ENCODE data around the gene SLC37A2.

The SLC37A2 gene

DNA sequence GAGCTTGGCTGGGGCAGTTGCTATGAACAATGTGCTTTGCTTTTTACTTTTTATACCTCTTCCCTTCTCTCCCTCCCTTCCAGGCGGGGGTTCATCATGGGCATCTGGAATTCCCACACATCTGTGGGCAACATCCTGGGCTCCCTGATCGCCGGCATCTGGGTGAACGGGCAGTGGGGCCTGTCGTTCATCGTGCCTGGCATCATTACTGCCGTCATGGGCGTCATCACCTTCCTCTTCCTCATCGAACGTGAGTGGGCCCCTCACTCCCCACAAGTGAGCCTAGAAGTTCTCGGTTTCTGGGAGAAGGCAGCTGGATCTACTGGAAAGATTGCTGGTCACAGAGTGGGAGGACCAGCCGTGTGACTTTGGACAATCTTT is 17.4 kb downstream of the SLC37A2 start:
- H3K36me3 ChIP-seq (ENCODE audit: control insufficient read depth in 1 of 2, insufficient read depth in 2 of 2, low read depth in 1 of 2, low read length in 2 of 2) = no peaks in the 10 kb centered on the region
- peaks cover 25% of the 10 kb centered on the region for H3K4me1 ChIP-seq (ENCODE audit: control insufficient read depth, insufficient read depth, low read depth, low read length)
- H4K91ac ChIP-seq (ENCODE audit: low read length) = no peak overlapping the region
- no peak for DNase-seq
- no peak overlapping the region for H3K9ac ChIP-seq (ENCODE audit: low read length)
- no peaks in the 10 kb centered on the region for H3K27me3 ChIP-seq (ENCODE audit: control insufficient read depth in 1 of 2, insufficient read depth in 1 of 2, low read length in 2 of 2)
- no peak overlapping the region for H3K14ac ChIP-seq (ENCODE audit: low read length in 2 of 2)
- no peaks in the 10 kb centered on the region for H3K79me1 ChIP-seq (replicated peaks; ENCODE audit: low read length, poor library complexity, severe bottlenecking)
- no peak overlapping the region for H3K27ac ChIP-seq (ENCODE audit: low read length, poor library complexity, severe bottlenecking)
- WGBS = 95% methylated on average over 11 of the region's 12 CpGs
- H3K18ac ChIP-seq (ENCODE audit: low read depth in 1 of 2, low read length in 2 of 2) = peak overlapping the region in 1 of 2 experiments; percentile 25
- no peak overlapping the region for H3K4ac ChIP-seq (ENCODE audit: low read depth in 1 of 2, low read length in 2 of 2)
- no peak overlapping the region for H3K4me3 ChIP-seq (ENCODE audit: insufficient read depth in 1 of 2, low read depth in 1 of 2, low read length in 2 of 2)
- no peak overlapping the region for H4K8ac ChIP-seq (ENCODE audit: low read length)
- no peak overlapping the region for H3K23ac ChIP-seq (ENCODE audit: low read length in 2 of 2)
- no peaks in the 10 kb centered on the region for H3K9me3 ChIP-seq (ENCODE audit: control insufficient read depth, low read length)
- H2BK15ac ChIP-seq (ENCODE audit: low read depth, poor library complexity, severe bottlenecking) = peak overlapping the region; percentile 58
- H2AK5ac ChIP-seq (ENCODE audit: low read length, severe bottlenecking) = no peak overlapping the region
- no peak overlapping the region for H2AFZ ChIP-seq (ENCODE audit: low read depth, low read length)
- H2BK120ac ChIP-seq (ENCODE audit: low read depth, low read length) = no peak overlapping the region
- H3K4me2 ChIP-seq (ENCODE audit: low read length, poor library complexity, severe bottlenecking) = no peak overlapping the region
- H2BK12ac ChIP-seq (ENCODE audit: low read length in 2 of 2) = peak overlapping the region in 1 of 2 experiments; percentile 15
- H2BK5ac ChIP-seq (ENCODE audit: low read depth, low read length, poor library complexity, severe bottlenecking) = no peak overlapping the region

DNA sequence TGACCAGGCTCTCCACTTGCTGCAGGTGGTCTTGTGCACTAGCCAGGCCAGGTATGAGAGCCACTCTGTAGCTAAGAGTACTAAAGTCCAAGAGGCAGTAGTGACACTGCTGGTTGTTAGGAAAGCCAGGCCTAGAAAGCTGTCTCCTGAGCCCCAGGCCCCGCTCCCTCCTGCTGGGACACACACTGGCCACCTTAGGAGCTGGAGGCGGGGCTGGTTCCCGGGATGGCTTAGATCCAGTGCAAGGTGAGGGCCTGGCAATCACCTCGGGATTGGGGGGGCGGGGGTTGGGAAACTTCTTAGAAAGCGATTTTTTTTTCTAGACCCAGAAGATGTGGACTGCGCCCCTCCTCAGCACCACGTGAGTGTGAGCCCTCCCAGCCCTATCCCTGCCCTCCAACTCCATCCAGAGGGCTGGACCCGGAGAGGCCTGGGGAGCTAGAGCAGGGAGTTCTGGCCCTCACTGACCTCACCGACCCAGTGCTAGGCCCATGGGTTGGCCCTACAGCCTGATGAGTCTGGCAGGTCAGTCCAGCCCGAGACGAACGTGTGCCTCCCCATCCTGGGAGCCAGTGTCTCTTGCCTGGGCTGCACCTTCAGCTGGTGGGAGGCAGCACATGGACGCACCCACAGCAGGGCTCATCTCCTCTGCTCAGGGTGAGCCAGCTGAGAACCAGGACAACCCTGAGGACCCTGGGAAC is 18.1 kb downstream of the SLC37A2 start:
- Histone ChIP-seq H4K8ac (ENCODE audit: low read length) (peak overlapping the region; percentile 12), H4K91ac (ENCODE audit: low read length) (peak overlapping the region; percentile 88), H2BK12ac (ENCODE audit: low read length in 2 of 2) (peak overlapping the region in 1 of 2 experiments; percentile 48), H3K4me2 (ENCODE audit: low read length, poor library complexity, severe bottlenecking) (no peak overlapping the region), H3K4me1 (ENCODE audit: control insufficient read depth, insufficient read depth, low read depth, low read length) (peaks cover 22% of the 10 kb centered on the region), H3K4ac (ENCODE audit: low read depth in 1 of 2, low read length in 2 of 2) (no peak overlapping the region), H3K27ac (ENCODE audit: low read length, poor library complexity, severe bottlenecking) (no peak overlapping the region), H2BK120ac (ENCODE audit: low read depth, low read length) (no peak overlapping the region), H3K14ac (ENCODE audit: low read length in 2 of 2) (no peak overlapping the region), H3K4me3 (ENCODE audit: insufficient read depth in 1 of 2, low read depth in 1 of 2, low read length in 2 of 2) (no peak overlapping the region), H2AFZ (ENCODE audit: low read depth, low read length) (no peak overlapping the region), H3K36me3 (ENCODE audit: control insufficient read depth in 1 of 2, insufficient read depth in 2 of 2, low read depth in 1 of 2, low read length in 2 of 2) (no peaks in the 10 kb centered on the region), H2BK15ac (ENCODE audit: low read depth, poor library complexity, severe bottlenecking) (peak overlapping the region; percentile 39), H3K27me3 (ENCODE audit: control insufficient read depth in 1 of 2, insufficient read depth in 1 of 2, low read length in 2 of 2) (no peaks in the 10 kb centered on the region), H3K79me1 (replicated peaks; ENCODE audit: low read length, poor library complexity, severe bottlenecking) (no peaks in the 10 kb centered on the region), H3K9me3 (ENCODE audit: control insufficient read depth, low read length) (no peaks in the 10 kb centered on the region), H3K9ac (ENCODE audit: low read length) (no peak overlapping the region), H3K18ac (ENCODE audit: low read depth in 1 of 2, low read length in 2 of 2) (peak overlapping the region in 1 of 2 experiments; percentile 37), H2AK5ac (ENCODE audit: low read length, severe bottlenecking) (no peak overlapping the region), H2BK5ac (ENCODE audit: low read depth, low read length, poor library complexity, severe bottlenecking) (no peak overlapping the region), H3K23ac (ENCODE audit: low read length in 2 of 2) (no peak overlapping the region)
- DNase-seq = no peak
- WGBS = 64% methylated on average over 14 of the region's 14 CpGs

DNA sequence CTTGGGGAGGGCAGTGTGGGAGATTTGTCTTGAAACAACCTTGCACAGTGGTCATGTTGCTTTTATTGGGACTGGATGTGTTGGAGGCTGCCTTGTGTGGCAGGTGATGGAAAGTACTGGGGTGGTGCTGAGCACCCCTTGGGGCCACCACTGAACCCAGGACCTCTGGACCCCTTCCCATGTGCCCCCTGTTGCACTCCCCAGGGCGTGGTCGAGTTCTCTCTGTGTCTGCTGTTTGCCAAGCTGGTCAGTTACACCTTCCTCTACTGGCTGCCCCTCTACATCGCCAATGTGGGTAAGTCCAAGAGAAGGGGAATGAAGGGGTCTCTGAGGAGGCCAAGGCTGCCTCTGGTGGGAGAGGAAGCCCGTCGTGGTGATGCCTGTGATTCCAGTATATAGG is 18.9 kb downstream of the SLC37A2 start:
- peak overlapping the region in 1 of 2 experiments; percentile 58 for H3K14ac ChIP-seq (ENCODE audit: low read length in 2 of 2)
- H3K4me2 ChIP-seq (ENCODE audit: low read length, poor library complexity, severe bottlenecking) = no peak overlapping the region
- H3K27ac ChIP-seq (ENCODE audit: low read length, poor library complexity, severe bottlenecking) = no peak overlapping the region
- peak overlapping the region; percentile 52 for H2BK15ac ChIP-seq (ENCODE audit: low read depth, poor library complexity, severe bottlenecking)
- no peaks in the 10 kb centered on the region for H3K9me3 ChIP-seq (ENCODE audit: control insufficient read depth, low read length)
- H3K4me1 ChIP-seq (ENCODE audit: control insufficient read depth, insufficient read depth, low read depth, low read length) = peaks cover 22% of the 10 kb centered on the region
- H3K4me3 ChIP-seq (ENCODE audit: insufficient read depth in 1 of 2, low read depth in 1 of 2, low read length in 2 of 2) = no peak overlapping the region
- no CpG with 5 or more reads among the region's 5 CpGs for WGBS
- no peak overlapping the region for H3K23ac ChIP-seq (ENCODE audit: low read length in 2 of 2)
- H3K27me3 ChIP-seq (ENCODE audit: control insufficient read depth in 1 of 2, insufficient read depth in 1 of 2, low read length in 2 of 2) = no peaks in the 10 kb centered on the region
- no peak overlapping the region for H3K9ac ChIP-seq (ENCODE audit: low read length)
- H4K91ac ChIP-seq (ENCODE audit: low read length) = peak overlapping the region; percentile 32
- no peaks in the 10 kb centered on the region for H3K36me3 ChIP-seq (ENCODE audit: control insufficient read depth in 1 of 2, insufficient read depth in 2 of 2, low read depth in 1 of 2, low read length in 2 of 2)
- no peak overlapping the region for H2AK5ac ChIP-seq (ENCODE audit: low read length, severe bottlenecking)
- no peak overlapping the region for H2AFZ ChIP-seq (ENCODE audit: low read depth, low read length)
- H2BK5ac ChIP-seq (ENCODE audit: low read depth, low read length, poor library complexity, severe bottlenecking) = no peak overlapping the region
- peak overlapping the region in 1 of 2 experiments; percentile 38 for H2BK12ac ChIP-seq (ENCODE audit: low read length in 2 of 2)
- no peak for DNase-seq
- no peak overlapping the region for H2BK120ac ChIP-seq (ENCODE audit: low read depth, low read length)
- H4K8ac ChIP-seq (ENCODE audit: low read length) = no peak overlapping the region
- no peak overlapping the region for H3K4ac ChIP-seq (ENCODE audit: low read depth in 1 of 2, low read length in 2 of 2)
- H3K18ac ChIP-seq (ENCODE audit: low read depth in 1 of 2, low read length in 2 of 2) = peak overlapping the region; percentile 55 to 61
- no peaks in the 10 kb centered on the region for H3K79me1 ChIP-seq (replicated peaks; ENCODE audit: low read length, poor library complexity, severe bottlenecking)

DNA sequence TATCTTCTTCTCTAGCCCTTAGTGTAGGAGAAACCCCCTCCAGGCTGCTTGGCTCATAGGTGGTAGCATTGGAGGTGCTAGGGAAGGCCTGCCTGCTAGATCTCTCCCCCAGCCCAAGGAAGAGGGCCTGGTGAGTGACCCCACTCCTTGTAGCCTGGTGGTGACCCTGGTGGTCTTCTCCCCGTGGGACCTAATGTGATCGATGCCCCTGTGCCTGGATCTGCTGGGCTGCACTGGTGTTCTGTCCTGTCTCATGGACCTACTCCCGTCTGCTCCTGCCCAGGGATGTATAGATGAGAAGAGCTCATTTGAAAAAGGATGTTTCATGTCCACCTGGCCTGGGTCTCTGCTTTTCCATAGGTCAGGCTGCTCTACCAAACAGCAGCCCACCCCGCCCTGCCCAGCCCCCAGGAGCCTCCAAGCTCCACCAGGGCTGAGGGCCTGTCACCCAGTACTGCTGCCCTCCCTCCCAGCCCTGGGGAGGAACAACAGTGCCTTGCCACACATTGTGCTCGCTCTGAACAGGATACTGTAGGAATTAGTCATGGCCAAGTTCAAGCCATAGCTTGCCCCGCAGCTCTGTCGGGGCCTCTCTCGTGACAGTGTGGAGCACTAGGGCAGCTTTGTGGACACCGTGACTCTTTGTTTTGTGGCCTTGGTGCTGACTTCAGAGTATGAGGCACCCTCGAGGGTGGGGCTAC is 19.7 kb downstream of the SLC37A2 start:
- H3K27me3 ChIP-seq (ENCODE audit: control insufficient read depth in 1 of 2, insufficient read depth in 1 of 2, low read length in 2 of 2) = no peaks in the 10 kb centered on the region
- H2BK120ac ChIP-seq (ENCODE audit: low read depth, low read length) = peak overlapping the region; percentile 51
- peak overlapping the region; percentile 1 for H3K27ac ChIP-seq (ENCODE audit: low read length, poor library complexity, severe bottlenecking)
- H3K9ac ChIP-seq (ENCODE audit: low read length) = no peak overlapping the region
- peak overlapping the region; percentile 79 to 91 for H2BK12ac ChIP-seq (ENCODE audit: low read length in 2 of 2)
- no peaks in the 10 kb centered on the region for H3K9me3 ChIP-seq (ENCODE audit: control insufficient read depth, low read length)
- WGBS = 43% methylated on average over 9 of the region's 10 CpGs
- H2BK15ac ChIP-seq (ENCODE audit: low read depth, poor library complexity, severe bottlenecking) = peak overlapping the region; percentile 55
- no peak overlapping the region for H2BK5ac ChIP-seq (ENCODE audit: low read depth, low read length, poor library complexity, severe bottlenecking)
- peak overlapping the region; percentile 34 for H2AFZ ChIP-seq (ENCODE audit: low read depth, low read length)
- no peak overlapping the region for H2AK5ac ChIP-seq (ENCODE audit: low read length, severe bottlenecking)
- no peak overlapping the region for H3K4me3 ChIP-seq (ENCODE audit: insufficient read depth in 1 of 2, low read depth in 1 of 2, low read length in 2 of 2)
- H3K4me1 ChIP-seq (ENCODE audit: control insufficient read depth, insufficient read depth, low read depth, low read length) = peaks cover 22% of the 10 kb centered on the region
- peak overlapping the region; percentile 87 to 93 for H3K18ac ChIP-seq (ENCODE audit: low read depth in 1 of 2, low read length in 2 of 2)
- peak overlapping the region; percentile 88 for H4K8ac ChIP-seq (ENCODE audit: low read length)
- H3K4ac ChIP-seq (ENCODE audit: low read depth in 1 of 2, low read length in 2 of 2) = peak overlapping the region; percentile 69 to 86
- no peaks in the 10 kb centered on the region for H3K36me3 ChIP-seq (ENCODE audit: control insufficient read depth in 1 of 2, insufficient read depth in 2 of 2, low read depth in 1 of 2, low read length in 2 of 2)
- peak overlapping the region; percentile 91 for H4K91ac ChIP-seq (ENCODE audit: low read length)
- H3K14ac ChIP-seq (ENCODE audit: low read length in 2 of 2) = no peak overlapping the region
- H3K79me1 ChIP-seq (replicated peaks; ENCODE audit: low read length, poor library complexity, severe bottlenecking) = no peaks in the 10 kb centered on the region
- no peak overlapping the region for H3K4me2 ChIP-seq (ENCODE audit: low read length, poor library complexity, severe bottlenecking)
- H3K23ac ChIP-seq (ENCODE audit: low read length in 2 of 2) = no peak overlapping the region
- peak; percentile 95 for DNase-seq

All from mesenchymal stem cell (in vitro differentiated cells and primary cell).